GM21619 (cell line): ENCODE data around the gene VPS13C.
A peak's percentile ranks its signal among the peaks of the same experiment; 100 is the strongest.

Source experiments
- ATAC-seq: cut with Tn5 transposase; IDR thresholded peaks from one replicate; pipeline ENCODE4 v1.9.1; 2021; ENCODE audit not compliant: unreplicated experiment

VPS13C gene

DNA sequence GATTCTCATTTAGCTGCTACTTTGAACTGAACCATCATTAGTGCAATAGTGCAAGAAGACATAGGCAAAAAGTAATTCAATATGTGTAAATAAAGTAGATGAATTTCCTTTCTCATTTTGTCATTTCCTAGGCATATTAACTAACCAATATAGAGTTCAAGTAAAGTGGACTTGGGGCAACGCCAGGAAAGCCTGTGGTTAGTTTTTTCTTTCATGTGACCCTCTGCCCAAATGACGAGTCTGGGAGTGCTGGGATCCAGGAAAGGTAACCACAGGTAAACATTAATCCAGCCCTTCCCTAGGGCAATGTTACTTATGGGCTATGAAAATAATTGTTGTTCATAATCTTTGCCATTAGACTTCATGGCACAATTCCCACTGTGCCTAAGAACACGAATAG lies 181.0 kb downstream of the VPS13C start:
- no peak for ATAC-seq

DNA sequence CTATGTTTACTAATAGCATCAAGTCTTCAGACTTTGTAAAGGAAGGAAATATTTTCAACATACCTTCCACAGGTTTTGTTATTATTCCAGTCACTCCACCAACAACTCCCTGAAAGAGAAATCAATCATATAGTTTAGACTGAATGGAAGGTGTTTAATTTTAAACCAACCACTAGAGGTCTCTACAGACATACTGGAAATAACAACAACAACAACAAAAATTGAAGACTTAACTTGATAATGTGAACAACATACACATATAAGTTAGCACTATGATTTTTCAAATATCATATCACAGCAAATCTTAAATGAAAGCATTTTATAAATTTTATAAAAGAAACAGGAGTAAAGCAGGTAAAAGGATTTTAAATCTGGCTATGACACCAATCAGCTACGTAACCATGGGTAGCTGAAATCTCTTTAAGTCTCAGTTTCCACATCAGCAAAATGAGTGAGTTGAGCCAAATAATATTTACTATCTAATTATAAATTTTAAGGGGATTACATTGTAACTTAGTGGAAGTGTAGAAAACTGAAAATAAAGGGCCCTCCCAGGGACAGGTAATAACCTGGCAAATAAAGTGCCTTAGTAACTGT lies 188.2 kb downstream of the VPS13C start:
- ATAC-seq: no peak

DNA sequence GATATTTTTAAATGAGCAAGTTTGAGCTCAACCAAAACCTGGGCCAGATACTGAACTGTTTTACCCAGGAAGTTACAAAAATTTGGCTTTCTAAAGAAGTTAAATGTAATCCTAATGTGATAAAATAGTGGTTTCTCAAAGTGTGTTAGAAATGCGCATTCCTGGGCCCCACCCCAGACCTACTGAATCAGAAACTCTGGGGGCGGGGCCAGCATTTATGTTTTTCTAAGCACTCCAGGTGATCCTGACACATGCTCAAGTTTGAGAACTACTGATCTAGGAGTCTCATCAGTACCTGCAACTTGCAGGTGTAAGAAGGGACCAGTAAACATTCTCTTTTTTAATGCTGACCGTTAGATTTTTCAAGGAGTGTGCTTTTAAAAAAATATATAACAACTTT lies 190.6 kb downstream of the VPS13C start:
- no peak for ATAC-seq

DNA sequence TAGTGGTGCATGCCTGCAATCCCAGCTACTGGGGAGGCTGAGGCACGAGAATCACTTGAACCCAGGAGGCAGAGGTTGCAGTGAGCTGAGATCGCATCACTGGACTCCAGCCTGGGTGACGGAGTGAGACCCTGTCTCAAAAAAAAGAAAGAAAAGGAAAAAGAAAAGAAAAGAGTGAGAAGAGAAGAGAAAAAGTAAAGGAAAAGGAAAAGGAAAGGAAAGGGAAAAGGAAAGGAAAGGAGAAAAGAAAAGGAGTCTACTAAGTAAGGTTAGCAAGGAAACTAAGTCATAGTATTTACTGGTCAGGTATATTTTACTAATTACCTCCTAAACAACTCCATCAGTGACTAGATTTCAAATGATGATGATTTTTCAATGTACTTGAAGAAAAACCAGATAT lies 198.3 kb downstream of the VPS13C start:
- no peak for ATAC-seq

DNA sequence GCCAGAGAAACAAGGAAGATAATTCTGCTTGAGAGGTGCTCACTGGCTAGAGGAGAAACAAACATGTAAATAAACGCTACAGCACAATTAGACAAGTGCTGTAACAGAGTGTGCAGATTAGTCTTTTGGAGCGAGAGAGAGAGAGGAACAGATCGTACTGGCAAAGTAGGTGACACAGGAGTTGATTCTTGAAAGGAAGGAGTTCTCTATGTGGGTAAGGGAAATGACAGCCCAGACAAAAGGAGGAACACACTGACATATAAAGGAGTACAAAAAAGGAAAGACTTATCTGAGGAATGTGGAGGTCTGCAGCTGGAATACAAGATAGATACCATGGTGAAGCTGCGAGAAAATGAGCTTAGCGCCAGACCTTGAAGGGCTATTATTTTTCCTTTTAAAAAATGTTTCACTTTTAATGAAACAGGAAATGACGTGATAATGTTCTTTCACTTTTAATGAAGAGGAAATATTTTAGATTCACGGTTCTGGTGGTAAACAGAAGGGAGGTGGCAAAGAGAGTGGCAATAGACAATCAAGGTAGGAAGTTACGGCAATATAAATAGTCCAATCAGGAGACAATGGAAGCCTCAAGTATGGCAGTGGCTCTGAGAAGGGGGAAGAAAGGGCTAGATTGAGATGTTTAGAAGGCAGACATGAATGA lies 202.9 kb downstream of the VPS13C start:
- no peak for ATAC-seq

DNA sequence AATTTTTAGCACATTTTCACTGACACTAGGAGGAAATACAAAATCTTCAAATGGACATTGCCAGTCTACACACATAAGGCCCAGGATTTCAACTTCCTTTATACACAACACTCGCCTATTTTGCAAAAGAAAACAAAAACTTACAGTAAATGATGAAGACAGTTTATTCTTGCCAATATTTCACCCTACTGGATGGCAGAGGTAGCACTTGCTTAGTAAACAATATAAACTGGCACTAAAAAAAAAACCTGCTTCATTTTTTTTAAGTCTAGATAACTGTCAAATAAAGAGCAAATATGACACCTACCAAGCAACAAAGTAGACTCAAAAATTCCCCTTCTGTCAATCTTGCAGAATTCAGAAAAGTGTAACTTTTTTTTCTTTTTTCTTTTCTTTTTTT lies 204.0 kb downstream of the VPS13C start:
- ATAC-seq: no peak

DNA sequence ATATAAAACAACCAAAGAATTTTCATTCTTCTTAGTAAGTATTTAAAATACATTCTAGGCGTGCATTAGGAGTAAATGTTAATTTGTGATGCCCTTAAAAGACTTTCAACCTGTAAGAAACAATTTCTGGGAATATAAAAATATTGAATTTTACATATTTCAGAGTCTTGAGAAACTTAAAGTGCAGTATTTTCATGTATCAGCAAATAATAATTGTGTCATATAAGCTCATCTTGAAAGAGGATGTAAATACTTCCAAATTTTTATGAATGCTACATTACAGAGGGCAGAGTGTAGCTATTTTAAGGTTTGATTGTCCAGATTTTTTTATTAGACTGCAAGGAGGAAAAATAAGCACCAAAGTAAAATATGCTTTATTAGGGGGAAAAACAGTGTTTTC lies 207.1 kb downstream of the VPS13C start:
- ATAC-seq: no peak

DNA sequence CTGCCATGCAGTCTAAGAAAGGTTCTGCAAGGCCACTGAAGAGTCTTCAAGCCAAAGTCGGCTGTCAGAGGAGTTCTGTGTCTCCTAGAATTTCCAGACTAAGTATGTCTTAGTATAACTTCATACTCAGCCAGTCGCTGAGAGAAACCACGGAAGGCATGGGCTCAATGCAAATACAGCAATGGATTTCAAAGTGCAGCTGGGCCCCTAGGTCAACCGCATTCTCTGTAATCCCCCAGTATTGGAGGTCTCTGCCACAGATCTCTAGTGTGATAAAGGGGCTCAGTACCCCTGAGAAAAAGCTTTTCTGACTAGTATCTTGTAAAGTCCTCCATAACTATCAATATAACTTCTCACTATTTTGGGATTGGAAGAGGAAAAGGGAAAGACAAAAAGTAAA lies 208.3 kb downstream of the VPS13C start:
- ATAC-seq: no peak

DNA sequence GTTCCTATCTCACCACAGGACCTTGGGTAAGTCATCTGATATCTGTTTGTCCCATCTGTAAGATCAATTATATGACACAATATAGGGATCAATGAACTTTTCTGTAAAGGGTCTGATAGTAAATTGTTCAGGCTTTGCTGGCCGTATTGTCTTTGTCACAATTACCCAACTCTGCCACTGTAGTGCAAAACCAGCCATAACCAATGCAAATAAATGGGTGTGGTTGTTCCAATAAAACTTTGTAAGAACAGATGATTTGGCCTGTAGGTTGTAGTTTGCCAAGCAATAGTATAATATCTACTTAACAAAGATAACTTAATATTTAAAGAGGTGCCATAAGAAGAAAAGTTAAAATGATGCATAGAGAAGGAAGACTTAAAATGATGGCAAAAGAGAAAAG lies 210.8 kb downstream of the VPS13C start:
- ATAC-seq: no peak

DNA sequence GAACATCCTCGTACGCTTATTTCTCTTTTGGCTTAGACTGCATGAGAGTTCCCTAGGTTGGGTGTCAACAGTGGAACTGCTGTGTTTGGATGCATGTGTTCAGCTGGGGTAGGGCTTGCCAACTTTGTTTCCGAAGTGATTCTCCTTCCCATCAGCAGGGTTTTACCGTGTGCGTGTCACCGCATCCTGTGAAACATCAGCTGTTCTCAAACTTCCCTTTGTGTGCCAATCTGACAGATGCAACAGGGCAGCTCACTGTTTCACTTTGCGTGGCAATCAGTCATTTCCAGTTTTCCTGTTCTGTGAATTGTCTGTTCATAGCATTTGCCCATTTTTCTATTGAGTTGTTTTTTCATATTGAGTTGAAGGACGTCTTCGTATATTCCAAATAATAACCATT lies 218.8 kb downstream of the VPS13C start:
- no peak for ATAC-seq

DNA sequence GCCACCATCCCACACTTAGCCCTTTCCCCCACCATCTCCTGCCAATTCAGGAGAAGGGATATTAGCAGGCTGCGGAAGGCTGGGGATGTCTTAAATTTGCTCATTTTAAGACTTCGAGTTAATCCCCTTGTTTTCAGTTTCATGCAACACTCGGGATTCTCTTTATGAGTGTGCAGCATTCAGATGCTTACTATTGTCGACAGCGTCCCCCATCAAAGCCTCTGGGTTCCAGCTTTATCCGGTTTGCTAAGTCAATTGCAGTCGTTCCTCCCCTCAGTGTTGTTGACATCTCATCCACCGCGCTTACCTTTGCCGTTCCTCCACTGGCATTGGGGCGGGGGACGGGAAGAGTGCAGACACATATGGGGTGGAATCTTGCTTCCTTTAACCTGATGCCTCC lies 220.2 kb downstream of the VPS13C start:
- ATAC-seq: no peak

DNA sequence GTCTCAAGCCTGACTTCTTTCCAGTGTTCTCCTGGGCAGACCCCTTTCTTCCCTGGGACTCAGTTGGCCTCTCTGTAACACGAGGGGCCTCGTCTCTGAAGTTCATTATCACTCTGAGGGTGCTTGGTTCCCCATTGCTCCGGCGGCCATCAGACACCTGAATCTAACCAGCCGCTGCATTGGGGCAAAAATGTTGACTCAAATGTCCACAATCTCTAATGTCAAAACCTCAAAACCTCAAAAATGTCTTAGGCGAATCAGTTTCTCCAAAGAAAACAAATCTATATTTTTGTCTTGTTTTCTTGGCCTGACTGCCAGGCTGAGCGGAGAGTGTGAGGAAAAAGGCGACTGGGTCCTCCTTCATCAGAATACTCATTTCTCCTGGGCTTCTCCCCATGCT lies 220.7 kb downstream of the VPS13C start:
- no peak for ATAC-seq

DNA sequence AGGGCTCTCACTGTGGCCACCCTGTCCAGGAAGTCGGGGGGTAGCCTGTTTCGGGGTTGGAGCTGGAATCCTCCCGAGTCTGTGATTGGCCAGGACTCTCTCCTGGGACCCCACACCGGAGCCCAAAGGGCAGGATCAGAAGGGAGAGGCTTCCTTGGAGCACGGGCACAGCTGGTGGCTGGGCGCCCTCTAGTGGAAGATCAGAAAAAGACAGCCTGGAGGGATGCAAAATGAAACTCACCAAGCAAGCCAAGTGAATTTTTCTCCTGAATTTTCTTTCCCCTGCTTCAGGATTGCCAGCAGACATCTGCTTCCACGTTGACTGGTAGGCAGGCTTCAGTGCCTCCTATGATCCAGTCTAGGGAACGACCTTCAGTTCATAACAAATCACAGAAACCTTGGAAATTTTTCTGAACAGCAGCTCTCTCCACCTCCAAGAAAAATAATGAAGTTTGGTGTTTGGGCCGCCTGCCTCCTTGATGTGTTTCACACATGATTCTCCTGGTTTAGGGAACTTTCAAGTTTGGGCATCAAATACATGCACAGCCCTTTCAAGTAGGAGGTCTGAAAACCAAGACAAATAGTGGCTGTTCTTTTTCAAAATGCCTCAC lies 224.6 kb downstream of the VPS13C start:
- no peak for ATAC-seq

DNA sequence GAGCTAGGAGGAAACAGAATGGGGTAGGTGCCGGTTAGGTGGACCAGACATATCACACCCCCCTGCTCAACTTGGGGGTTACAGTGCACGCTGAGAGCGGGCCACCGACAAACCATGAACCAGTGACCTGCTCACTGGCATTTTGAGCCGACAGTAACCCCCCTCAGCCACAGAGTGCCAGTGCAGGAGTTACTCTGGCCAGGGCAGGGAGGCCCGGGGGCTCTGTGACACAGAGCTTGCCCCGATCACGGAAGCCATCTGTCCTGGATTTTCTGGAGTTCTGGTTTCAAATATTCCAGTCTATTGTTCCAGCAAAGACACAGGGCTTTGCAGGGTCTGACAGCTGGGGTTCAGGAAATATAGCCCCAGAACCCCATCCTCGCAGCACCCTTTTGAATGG lies 225.2 kb downstream of the VPS13C start:
- no peak for ATAC-seq

DNA sequence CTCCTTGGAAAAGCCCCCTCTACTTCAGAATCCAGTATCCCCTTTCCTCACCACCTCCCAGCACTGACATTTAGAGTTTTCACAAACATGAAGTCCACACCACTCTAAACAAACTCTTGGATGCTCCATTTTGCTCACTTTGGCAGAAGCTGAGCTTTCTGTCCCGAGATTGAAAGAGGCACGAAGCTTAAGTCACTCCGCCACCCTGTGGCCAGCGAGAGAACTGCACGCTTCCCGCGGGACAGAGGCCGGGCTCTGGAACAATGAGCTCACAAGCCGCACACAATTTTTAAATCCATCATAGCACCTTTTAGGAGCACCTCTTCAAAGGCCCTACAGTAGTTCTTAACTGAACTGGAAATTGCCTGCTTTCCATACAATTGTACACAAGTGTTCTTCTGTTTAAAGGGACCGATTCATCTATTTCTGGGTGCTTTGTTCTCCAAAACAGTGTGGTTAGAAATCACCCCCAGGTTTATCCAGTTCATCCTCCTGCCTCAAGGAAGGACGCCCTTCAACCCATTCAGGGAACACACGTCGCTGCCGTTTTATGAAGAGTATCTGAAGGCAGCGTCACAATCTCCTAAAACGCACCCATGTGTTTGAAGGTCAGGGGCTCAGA lies 226.1 kb downstream of the VPS13C start:
- ATAC-seq: peak; percentile 60

DNA sequence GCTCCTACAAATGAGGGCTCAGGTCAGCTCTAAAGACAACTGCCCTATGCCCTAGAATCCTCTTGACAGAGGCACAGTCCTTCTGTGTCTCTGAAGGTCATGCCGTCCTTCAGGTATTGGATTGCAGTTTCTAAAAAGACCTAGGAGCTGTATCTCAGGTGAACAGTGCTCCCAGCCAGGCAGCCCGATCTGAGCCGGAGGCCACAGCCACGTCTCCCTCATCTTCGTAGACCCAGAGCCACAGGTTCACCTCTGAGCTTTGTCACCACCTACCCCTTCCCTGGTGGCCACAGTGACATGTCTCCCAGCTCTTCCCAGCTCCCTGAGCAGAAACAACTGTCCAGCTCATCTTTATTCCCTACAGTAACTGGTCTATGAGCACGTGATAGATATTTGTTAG lies 228.0 kb downstream of the VPS13C start:
- no peak for ATAC-seq

DNA sequence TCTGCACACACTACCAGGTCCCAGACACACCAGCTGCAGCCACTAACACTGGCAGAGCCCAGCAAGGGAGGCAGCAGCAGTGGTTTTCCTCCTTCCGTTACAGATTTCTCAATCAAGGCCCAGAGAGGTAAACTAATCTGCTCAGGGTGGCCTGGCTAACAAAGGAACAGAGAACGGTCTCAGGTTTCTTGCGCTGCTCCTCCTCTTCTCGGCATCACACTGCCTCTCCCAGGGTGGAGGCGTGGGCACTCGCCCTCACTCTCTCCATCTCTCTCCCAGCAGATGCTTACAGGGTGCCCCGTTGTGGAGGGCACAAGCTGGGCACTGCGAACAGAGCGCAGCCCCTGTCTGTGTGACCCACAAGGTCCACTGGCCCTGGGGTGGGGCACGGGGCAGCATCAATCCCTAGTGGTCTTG lies 228.7 kb downstream of the VPS13C start:
- no peak for ATAC-seq

DNA sequence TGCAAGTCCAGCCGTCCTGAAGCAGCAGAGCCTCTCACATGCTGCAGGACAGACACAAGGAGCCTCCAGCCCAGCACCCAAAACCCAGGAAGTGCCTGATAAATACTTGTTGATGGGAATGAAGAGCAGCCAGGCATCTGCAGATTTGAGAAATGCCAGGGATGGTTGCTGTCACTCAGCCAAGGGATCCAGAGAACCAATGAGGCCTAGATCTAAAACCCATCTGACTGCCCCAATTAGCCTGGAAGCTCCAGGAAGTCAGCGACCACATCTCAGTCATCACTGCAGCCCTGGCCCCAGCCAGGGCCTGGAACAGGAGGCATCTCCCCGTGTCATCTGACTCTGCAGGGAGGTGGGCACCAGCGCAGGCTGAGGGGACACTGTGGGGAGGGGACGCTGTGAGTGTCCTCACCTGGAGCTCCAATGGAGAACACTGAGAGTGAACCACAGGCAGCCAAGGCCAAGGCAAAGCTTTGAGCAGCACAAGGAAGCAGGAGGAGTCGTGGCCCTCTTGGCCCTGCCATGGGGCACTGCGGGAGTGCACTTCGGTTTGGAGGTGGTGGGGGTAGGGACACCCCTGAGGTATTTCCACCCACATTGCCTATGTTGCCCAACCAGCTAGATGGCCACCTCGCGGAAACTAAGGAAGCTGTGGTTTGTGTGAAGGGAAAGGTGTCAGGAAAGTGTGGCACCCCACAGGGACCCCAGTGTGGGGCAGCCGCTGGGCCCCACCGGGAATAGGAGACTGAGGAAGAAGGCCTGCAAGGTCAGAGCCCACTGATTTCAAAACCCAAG lies 229.5 kb downstream of the VPS13C start:
- ATAC-seq: no peak

DNA sequence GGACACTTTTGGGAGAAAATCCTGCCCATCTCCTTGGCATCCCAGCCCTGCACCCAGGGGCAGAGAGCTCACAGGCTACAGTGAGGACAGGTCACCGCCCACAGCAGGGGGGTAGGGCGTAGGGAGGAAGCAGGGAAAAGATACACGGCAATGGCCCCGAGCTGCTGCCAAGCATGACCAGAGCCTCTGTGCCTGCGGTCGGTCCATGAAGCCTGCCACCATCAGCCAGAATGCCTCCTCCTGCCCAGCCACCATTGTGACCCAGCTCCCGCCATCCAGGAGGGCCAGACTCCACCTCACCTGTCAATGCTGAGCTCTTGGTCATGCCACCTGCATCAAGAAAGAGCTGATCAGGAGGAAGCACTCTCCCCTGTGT lies 230.7 kb downstream of the VPS13C start:
- no peak for ATAC-seq

DNA sequence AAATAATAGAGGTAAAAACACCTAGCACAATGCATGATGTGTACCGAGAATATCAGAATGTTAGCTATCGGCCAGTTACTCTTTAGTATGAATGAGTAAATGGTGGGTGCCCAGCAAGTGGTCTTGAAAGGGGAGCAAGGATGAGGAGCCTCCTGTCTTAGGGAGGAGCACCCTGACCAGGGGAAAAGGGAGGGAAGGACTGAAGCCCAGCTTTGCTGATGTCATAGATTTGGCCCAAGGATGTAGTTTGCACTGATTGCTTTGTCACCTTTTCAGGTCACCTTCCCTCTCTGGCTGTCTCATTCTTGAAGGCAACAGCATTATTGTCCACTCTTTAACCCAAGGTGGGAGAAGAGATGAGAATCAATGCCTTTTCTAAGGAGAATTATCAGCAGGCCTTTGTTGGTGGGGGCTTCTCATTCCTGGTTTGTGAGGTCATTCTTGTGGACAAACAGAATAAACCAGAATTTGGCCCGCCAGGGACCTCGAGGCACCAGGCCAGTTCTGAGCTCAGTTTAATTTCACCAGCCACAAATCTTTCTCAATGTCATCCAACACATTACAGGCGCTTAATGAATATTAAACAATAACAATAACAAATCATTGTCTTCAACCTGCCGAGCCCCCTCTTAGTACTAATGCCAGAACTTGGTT lies 231.3 kb downstream of the VPS13C start:
- ATAC-seq: no peak

DNA sequence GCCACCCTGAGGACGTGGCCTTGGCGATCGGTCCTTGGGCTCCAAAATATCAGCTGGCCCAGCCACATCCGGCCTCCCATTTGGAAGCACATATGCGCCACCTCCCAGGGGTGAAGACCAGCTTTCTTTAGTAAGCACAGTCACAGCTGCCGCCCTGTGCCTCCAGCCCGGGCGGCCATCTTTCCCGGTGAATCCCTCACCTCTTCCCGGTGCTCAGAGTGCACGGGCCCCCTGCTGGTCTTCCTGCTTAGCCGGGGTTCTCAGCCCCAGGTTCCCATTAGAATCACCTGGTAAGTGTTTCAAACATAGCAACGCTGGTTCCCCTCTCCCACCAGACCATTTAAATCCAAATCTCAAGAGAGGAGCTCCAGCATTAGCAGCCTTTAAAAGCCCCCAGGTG lies 232.2 kb downstream of the VPS13C start:
- ATAC-seq: no peak
